ENCODE data around the gene SKIDA1.
A peak's percentile ranks its signal among the peaks of the same experiment; 100 is the strongest.

SKIDA1 gene

GRCh38 chr10:21501731-21502347 is 23.6 kb downstream of the SKIDA1 start:
- no peak for DNase-seq (ENCODE audit: low read depth)

DNA sequence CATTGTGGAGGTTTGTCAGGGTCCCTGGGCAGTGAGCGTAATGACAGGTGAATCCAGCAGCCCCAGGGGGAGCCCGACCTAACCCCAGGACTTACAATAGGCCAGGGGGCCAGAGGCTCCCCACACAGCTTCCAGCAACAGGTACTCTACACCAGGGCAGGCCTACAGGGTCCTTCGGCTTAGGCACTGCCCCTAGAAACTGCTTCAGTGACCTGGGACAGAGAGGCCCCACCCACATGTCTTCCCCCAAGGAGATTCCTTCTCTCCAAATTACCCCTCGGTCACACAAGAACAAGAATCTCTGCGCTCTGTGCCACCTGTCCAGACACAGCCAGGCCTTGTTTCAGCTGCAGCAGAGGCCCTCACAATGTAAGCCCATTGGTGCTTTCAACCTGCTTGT is 24.4 kb downstream of the SKIDA1 start:
- DNase-seq (ENCODE audit: low read depth), result no peak

- no peak for DNase-seq (ENCODE audit: low read depth)
These were observed 24.9 kb downstream of the SKIDA1 start for GRCh38 chr10:21500578-21500910.

- no peak for DNase-seq (ENCODE audit: low read depth)
These were observed 25.5 kb downstream of the SKIDA1 start for GRCh38 chr10:21499701-21500577.

GRCh38 chr10:21498986-21499385 is 26.5 kb downstream of the SKIDA1 start:
- no peak for DNase-seq (ENCODE audit: low read depth)

DNA sequence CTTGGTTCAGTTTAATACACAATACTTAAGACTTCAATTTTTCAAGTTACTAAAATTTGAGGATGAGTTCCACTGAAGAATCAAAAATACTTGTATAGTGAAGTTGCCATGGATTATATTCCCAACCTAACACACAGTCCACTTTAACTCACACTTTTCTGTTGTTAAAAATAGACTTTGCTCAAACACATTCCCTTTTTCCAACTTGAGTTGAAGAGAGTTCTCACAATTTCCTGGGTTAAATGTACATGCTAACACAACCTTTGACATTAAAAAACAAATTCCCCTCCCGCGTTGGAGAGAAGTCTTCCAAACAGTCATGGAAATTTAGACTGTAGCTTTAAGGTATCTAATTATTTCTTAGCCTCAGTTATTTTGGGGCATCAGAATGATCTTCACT is 27.1 kb downstream of the SKIDA1 start:
- DNase-seq (ENCODE audit: low read depth), result no peak

- DNase-seq (ENCODE audit: low read depth), result peak; percentile 61
These were observed 28.2 kb downstream of the SKIDA1 start for GRCh38 chr10:21497177-21497807.

DNA sequence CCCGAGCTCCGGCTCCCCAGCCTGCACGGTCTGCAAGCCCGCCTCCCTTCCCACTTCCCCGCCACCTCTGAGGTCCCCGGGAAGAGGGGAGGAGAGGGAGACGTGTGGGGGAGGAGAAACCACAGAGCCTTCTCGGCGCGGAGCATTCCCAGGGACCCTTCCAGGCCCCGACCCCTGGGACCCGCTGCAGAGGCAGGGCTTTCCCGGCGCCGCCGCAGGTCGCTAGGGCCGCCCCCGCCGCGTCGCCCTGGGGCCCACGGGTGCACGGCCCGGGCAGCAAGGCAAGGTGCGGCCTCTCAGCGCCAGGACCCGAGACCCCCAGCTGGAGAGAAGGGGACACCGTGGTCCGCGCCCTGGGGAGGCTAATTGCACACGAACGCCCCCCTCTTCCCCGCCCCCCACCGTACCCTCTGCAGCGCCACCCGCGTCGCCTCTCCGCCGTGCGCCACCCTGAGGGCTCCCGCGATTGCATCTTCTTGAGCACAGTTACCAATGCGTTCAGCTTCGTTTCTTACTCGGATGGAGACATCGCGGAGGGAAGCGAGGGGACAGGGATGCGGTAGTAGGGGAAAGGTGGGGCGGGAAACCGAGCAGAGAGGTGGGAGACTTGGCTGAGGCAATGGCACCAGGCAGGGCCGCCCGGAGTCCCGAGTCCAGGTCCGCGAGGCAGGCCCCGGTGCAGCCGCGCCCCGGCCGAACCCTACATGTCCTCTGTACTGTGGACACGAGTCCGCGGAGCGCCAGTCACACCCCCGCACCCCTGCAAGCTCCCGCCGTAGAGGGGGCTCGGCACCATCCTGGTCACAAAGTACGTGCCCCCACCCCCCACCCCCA is 28.9 kb downstream of the SKIDA1 start:
- DNase-seq (ENCODE audit: low read depth), result no peak

GRCh38 chr10:21495752-21496342 is 29.6 kb downstream of the SKIDA1 start:
- DNase-seq (ENCODE audit: low read depth), result peak; percentile 77

GRCh38 chr10:21495002-21495751 is 30.3 kb downstream of the SKIDA1 start:
- DNase-seq (ENCODE audit: low read depth), result peak; percentile 26

- DNase-seq (ENCODE audit: low read depth), result no peak
These were observed 31.1 kb downstream of the SKIDA1 start for GRCh38 chr10:21494191-21495001.

DNA sequence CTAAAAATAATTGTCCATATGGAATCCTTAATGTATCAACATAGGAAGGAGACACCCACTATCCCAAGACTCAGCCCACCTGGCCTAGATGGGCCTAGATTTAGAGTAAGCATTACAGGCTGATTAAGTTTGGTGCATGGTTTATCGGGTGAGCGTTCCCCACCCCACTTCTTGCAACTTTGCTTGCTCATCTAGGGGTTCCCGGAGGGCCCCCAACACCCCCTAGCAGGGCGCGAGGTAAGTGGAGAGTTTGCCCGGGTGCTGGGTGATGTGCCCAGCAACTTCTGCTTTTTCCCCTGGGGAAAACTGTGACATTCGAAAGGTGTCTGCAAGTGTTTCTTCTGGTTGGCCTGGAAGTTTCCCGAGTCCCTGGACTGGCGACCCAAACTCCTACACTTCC is 31.7 kb downstream of the SKIDA1 start:
- no peak for DNase-seq (ENCODE audit: low read depth)

GRCh38 chr10:21492421-21492820 is 33.1 kb downstream of the SKIDA1 start:
- DNase-seq (ENCODE audit: low read depth), result no peak

- DNase-seq (ENCODE audit: low read depth), result no peak
These were observed 34.8 kb downstream of the SKIDA1 start for GRCh38 chr10:21490711-21491105.

DNA sequence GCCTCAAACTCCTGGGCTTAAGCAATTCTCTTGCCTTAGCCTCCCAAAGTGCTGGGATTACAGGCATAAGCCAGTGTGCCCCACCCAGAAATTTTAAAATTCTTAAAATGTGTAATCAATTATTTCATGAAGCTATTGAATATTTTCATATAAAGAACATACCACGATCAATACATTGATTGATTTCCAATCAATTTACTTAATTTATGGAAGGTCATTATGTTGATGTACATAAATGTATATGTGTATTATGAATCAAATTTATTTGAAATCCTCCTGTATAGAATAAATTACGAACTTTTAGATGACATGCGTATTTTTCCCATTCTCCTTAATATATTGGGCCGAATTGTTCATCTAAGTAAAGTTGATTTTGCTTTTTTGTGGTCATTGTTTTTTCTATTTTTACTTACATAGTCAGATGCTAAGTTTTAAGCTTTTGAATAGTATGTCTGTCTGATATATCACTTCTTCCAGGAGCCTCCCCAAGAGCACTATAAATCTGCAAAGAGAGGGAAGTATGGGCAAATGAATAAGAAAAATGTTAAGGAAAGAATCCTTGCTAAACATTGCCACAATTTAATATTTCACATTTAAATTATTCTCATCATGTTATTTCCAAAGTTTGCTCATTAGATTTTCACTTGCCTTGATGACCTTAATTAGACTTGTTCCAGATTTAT is 35.3 kb downstream of the SKIDA1 start:
- no peak for DNase-seq (ENCODE audit: low read depth)

GRCh38 chr10:21488957-21489446 is 36.5 kb downstream of the SKIDA1 start:
- no peak for DNase-seq (ENCODE audit: low read depth)

DNA sequence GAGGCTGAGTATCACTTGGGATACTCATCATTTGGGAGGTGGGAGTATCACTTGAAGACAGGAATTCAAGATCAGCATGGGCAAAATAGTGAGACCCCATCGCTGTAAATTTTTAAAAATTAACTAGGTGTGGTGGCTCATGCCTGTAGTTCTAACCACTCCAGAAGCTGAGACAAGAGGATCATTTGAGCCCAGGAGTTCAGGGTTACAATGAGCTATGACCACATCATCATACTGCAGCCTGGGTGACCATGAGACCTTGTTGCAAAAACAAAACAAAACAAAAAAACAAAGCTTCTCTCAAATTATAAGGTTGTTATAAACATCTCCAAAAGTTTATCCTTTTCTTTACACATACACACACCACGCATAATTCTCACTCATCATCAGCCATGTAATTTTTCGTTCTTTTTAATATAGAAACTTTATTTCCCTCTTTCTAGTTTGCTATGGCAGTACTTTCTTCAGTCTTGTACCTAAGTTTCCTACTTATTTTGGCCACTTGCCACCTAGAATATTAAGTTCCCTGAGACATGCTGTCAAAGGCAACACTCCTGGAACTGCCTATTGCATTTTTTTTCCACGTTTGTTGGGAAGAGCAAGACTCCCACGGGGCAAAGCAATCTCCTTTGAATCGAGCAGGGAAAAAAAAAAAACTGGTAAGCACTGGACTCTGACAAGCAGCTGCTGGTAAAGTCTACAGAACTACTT is 37.1 kb downstream of the SKIDA1 start:
- peak; percentile 35 for DNase-seq (ENCODE audit: low read depth)

GRCh38 chr10:21487416-21488180 is 37.9 kb downstream of the SKIDA1 start:
- no peak for DNase-seq (ENCODE audit: low read depth)

All from iris pigment epithelial cell (primary cell).